K562 (cell line): ENCODE data around the gene EEFSEC.

Source experiments
- CBX8 ChIP-seq: fragments of 200-600 bp; sonication (generic); IDR thresholded peaks from 2 replicates; pipeline ENCODE4 v1.6.1; 2012; ENCODE audit warnings: borderline replicate concordance, mixed run types, low read depth, mild to moderate bottlenecking, moderate library complexity, mixed read lengths, low read length, control low read depth, inconsistent platforms; ENCODE audit not compliant: poor library complexity, severe bottlenecking; ENCODE audit errors: extremely low read depth
- CEBPB ChIP-seq: fragments of 450-650 bp; IDR thresholded peaks from 2 replicates; pipeline ENCODE4 v1.6.1; 2016; ENCODE audit warnings: missing genetic modification characterization, missing compliant biosample characterization
- CHD4 ChIP-seq: fragments of 200-600 bp; sonication (generic); IDR thresholded peaks from 3 replicates; pipeline ENCODE4 v1.6.1; 2012; ENCODE audit warnings: low read depth, mild to moderate bottlenecking, mixed read lengths, low read length, inconsistent platforms; ENCODE audit not compliant: insufficient read depth, insufficient replicate concordance, poor library complexity, severe bottlenecking
- E2F3 ChIP-seq: fragments of 250-450 bp; sonication (Bioruptor Pico); IDR thresholded peaks from 2 replicates; pipeline ENCODE4 v1.4.0; 2020; ENCODE audit warnings: mild to moderate bottlenecking
- NR3C1 ChIP-seq: sonication (generic); formaldehyde crosslinking; IDR thresholded peaks from 2 replicates; pipeline ENCODE4 v1.8.1; 2022; ENCODE audit warnings: missing genetic modification reagents
- POLR2AphosphoS5 ChIP-seq: IDR thresholded peaks from 2 replicates; pipeline ENCODE4 v1.6.1; 2011; ENCODE audit warnings: mild to moderate bottlenecking, low read depth, low read length, moderate library complexity; ENCODE audit not compliant: control insufficient read depth, insufficient read depth
- SP1 ChIP-seq: sonication (generic); formaldehyde crosslinking; IDR thresholded peaks from 2 replicates; pipeline ENCODE4 v1.8.1; 2022; ENCODE audit warnings: mild to moderate bottlenecking, missing genetic modification reagents
- ZBTB26 ChIP-seq: fragments of 450-650 bp; formaldehyde crosslinking; IDR thresholded peaks from 2 replicates; pipeline ENCODE4 v1.4.0; 2022; ENCODE audit warnings: missing genetic modification characterization
- ZC3H11A ChIP-seq: IDR thresholded peaks from 2 replicates; pipeline ENCODE4 v1.6.1; 2012; ENCODE audit warnings: low read depth, low read length, improper control_type of control experiment
- ZNF512 ChIP-seq: IDR thresholded peaks from 2 replicates; pipeline ENCODE4 v1.6.1; 2016; ENCODE audit warnings: missing genetic modification characterization, missing compliant biosample characterization
- TF ChIP-seq, protein P1 (sequence below), 3 experiments: IDR thresholded peaks in 2 of 3; conservative IDR thresholded peaks in 1 of 3; 2 replicates each; pipeline ENCODE4 v1.5.1; 2011 to 2012; ENCODE audit warnings: low read length in 3 of 3, mild to moderate bottlenecking in 3 of 3, control low read depth in 2 of 3, improper control_type of control experiment in 1 of 3, inconsistent platforms in 1 of 3, low read depth in 1 of 3, mixed read lengths in 1 of 3, moderate library complexity in 1 of 3; ENCODE audit not compliant: insufficient read depth in 2 of 3
- TF ChIP-seq, protein P2 (sequence below): sonication (generic); formaldehyde crosslinking; IDR thresholded peaks from 2 replicates; pipeline ENCODE4 v1.8.0; 2022; ENCODE audit warnings: mild to moderate bottlenecking, missing genetic modification reagents, borderline replicate concordance

GRCh38 chr3:128122013-128122412 lies 31.3 kb upstream of the EEFSEC start:
- no peak for TF ChIP-seq ZNF512
- no peak for TF ChIP-seq CEBPB (tag)
- TF ChIP-seq, protein P1, sequence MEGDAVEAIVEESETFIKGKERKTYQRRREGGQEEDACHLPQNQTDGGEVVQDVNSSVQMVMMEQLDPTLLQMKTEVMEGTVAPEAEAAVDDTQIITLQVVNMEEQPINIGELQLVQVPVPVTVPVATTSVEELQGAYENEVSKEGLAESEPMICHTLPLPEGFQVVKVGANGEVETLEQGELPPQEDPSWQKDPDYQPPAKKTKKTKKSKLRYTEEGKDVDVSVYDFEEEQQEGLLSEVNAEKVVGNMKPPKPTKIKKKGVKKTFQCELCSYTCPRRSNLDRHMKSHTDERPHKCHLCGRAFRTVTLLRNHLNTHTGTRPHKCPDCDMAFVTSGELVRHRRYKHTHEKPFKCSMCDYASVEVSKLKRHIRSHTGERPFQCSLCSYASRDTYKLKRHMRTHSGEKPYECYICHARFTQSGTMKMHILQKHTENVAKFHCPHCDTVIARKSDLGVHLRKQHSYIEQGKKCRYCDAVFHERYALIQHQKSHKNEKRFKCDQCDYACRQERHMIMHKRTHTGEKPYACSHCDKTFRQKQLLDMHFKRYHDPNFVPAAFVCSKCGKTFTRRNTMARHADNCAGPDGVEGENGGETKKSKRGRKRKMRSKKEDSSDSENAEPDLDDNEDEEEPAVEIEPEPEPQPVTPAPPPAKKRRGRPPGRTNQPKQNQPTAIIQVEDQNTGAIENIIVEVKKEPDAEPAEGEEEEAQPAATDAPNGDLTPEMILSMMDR (IDR thresholded peaks at IDR 0.05 in 2 of 3, conservative IDR thresholded peaks at IDR 0.05 in 1 of 3; ENCODE audit: insufficient read depth in 2 of 3, low read depth in 1 of 3, low read length in 3 of 3), result no peak
- TF ChIP-seq NR3C1 (CRISPR knock-in tag), result no peak
- TF ChIP-seq CHD4, result no peak
- TF ChIP-seq, protein P2, sequence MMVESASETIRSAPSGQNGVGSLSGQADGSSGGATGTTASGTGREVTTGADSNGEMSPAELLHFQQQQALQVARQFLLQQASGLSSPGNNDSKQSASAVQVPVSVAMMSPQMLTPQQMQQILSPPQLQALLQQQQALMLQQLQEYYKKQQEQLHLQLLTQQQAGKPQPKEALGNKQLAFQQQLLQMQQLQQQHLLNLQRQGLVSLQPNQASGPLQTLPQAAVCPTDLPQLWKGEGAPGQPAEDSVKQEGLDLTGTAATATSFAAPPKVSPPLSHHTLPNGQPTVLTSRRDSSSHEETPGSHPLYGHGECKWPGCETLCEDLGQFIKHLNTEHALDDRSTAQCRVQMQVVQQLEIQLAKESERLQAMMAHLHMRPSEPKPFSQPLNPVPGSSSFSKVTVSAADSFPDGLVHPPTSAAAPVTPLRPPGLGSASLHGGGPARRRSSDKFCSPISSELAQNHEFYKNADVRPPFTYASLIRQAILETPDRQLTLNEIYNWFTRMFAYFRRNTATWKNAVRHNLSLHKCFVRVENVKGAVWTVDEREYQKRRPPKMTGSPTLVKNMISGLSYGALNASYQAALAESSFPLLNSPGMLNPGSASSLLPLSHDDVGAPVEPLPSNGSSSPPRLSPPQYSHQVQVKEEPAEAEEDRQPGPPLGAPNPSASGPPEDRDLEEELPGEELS (CRISPR knock-in tag), result no peak
- no peak for TF ChIP-seq POLR2AphosphoS5
- no peak for TF ChIP-seq SP1
- no peak for TF ChIP-seq CBX8
- TF ChIP-seq E2F3 (CRISPR knock-in tag), result no peak
- no peak for TF ChIP-seq ZC3H11A
- no peak for TF ChIP-seq ZBTB26 (CRISPR knock-in tag)
